Erythroblast (primary cell): ENCODE results near the gene CFAP43.

Experiments used
- GATA1 ChIP-seq: IDR thresholded peaks from 2 replicates; pipeline ENCODE4 v1.6.1; 2011; ENCODE audit warnings: low read depth, mild to moderate bottlenecking, control low read depth, low read length, moderate library complexity
- POLR2A ChIP-seq: IDR thresholded peaks from 2 replicates; pipeline ENCODE4 v1.6.1; 2011; ENCODE audit warnings: mild to moderate bottlenecking, low read length

- TF ChIP-seq POLR2A (peak; percentile 30), GATA1 (no peak)
Observed at GRCh38 chr10:104260775-104261115, 28.6 kb upstream of the CFAP43 start.
